GM18907 (cell line): Measurements from ENCODE around the gene KRTAP10-9.
"Not testable (repeated sequence)": the region's sequence is repeated elsewhere in the genome, so short reads cannot be mapped to it uniquely, and the experiment has no call there.

ENCODE experiments used
- ATAC-seq: cut with Tn5 transposase; IDR thresholded peaks from one replicate; pipeline ENCODE4 v1.9.1; 2021; ENCODE audit warnings: mild to moderate bottlenecking, moderate library complexity; ENCODE audit not compliant: unreplicated experiment

Gene KRTAP10-9

DNA sequence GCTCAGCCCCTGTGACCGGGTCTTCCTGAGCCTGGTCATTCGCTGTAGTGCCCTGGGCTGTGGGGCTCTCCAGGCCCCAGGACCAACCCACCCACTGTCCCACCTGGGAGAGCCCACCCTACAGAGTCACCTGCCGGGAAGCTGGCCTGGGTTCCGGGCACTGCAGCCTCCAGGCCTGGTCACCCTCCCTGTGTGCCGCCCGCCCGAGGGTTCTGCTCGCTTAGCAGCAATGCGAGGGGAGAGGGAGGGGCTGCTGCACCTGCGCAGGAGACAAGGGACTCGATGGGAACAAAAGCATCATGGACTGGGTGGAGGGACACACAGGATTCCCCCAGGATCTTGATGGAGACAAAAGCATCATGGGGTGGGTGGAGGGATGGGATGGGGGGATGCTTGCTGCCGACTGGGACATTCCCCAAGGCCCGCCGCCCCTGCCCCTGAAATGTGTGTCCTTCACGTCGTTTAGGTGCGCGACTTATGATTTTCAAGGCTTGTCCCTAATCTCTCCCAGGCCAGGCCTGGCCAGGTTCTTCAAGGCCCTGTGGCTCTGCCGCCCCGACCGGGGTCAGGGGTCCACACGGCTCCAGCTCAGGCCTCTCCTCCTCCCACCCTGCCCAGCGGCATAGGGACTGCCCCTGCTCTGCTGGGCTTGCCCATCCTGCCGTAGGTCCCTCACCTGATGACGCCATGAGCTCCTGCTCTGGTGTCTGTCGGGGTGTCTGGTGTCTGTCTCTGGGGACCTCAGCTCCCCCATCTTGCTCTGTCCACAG is 13.3 kb upstream of the KRTAP10-9 start:
- no peak for ATAC-seq

DNA sequence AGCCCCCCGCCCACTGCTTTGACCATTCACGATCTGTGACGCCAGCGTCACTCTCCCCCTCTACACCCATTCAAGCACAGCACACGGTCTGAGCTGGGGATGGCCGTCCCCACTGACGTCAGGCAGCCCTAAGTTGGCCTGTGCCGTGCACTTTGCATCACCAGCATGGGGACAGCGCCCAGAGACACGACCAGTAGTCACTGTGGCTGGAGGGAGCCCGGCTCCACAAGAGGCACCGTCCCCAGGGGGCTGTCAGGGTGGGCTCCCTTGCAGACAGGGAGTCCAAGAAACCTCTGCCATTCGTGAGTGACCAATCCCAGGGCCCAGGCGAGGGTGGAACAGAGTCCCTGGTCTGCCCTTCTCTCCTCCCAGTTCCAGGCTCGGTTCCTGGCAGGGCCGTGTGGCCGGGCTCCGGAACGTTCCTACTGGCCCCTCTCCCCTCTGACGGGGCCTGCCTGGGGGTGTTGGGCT is 12.7 kb upstream of the KRTAP10-9 start:
- ATAC-seq, result no peak

DNA sequence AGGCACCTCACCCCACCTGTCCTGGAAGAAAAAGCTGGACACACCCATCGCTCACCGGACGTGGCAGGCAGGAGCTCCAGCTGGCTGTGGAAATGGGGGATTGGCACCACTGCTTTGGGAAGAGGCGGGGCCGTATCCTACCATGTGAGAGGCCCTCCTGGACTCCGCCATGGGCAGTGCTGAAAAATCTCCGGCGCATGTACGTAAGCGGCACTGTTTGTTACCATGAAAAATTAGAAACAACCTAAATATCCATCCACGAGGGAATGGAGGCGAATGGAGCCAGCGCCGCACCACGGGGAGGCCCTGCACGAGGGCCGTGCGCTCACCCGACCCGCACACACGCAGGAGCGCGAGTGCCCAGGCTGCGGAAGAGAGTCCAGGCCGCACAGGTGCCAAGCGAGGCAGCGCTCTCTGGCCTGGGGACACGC is 11.9 kb upstream of the KRTAP10-9 start:
- ATAC-seq, result no peak

DNA sequence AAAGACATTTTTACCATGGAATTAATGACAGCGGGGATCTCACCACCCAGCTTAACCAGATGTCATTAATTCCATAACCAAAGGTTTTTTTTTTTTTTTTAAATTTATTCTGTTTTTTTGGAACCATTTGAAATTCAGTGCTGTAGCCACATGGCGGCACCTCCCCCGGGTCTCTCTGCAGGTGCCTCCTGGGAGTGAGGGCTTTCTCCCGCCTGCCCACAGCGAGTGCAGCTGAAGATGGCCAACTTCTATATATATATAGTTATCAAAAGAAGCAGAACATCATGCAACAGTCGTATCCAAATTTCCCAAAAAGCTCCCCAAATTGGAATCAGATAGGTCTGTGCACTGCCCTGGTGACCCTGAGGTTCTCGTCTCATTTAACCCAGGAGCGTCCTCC is 11.4 kb upstream of the KRTAP10-9 start:
- ATAC-seq, result no peak

DNA sequence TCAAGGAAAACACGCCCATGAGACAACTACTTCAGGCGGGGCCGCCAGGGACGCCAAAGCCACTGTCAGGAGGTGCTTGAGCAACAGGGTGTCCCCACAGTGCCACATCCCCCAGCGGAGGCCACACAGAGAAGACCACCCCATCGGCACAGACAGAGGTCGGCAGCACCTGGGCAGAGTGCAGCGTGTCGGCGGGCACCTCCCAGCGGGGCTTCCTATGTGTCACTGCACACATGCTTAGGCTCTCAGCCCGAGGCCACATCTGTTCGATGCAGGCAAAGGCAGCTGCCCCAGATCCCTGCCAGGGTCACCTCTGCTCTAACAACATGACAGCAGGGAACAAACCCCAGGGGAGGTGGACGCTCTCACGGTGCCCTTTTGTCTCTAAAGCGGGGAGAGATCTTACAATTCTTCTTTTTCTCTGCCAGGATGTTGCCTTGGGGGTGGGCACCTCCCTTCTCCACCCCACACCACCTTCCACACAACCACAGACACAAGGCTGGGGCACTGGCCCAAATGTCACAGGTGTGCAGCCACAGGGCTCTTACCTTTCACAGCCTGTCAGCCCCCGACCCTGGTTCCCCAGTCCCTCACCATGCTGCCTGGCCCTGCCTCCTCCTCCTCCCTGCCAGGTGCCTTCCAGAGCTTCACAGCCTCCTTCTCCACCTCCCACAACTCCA is 10.8 kb upstream of the KRTAP10-9 start:
- ATAC-seq, result no peak

DNA sequence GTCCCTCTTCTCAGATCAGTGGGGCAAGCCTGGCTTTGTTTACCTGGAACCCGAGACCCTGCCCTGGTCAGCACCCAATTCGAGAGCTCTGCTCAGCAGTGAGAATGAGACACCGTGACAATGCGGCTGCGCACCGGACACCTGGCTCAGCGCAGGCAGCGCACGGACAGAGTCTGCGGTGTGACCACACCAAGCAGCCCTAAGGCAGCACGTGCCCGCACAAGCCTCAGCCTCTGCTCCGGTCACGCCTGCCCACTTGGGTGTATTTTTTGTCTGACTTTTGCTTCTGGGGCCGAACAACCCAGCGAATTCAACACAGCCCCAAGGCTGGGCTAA is 10.3 kb upstream of the KRTAP10-9 start:
- ATAC-seq, result no peak

DNA sequence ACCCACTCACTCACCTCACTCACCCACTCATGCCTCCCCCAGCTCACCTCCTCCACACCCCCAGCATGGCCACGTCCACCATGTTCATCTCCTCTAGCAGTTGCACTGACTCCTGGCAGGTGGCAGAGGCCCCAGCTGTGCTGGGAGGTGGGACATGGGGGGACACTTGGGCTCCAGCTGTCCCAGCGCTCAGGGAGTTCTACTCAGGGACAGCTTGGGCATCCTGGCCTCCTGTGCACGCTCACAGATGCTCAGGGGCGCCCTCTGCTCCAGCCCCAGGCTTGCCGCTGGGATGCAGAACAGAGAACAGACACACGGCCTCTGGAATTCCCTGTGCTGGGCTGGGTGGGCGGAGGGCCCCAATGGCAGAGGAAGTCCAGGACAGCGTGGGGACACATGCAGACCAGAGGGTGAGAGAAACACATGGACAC is 9.8 kb upstream of the KRTAP10-9 start:
- ATAC-seq, result no peak

DNA sequence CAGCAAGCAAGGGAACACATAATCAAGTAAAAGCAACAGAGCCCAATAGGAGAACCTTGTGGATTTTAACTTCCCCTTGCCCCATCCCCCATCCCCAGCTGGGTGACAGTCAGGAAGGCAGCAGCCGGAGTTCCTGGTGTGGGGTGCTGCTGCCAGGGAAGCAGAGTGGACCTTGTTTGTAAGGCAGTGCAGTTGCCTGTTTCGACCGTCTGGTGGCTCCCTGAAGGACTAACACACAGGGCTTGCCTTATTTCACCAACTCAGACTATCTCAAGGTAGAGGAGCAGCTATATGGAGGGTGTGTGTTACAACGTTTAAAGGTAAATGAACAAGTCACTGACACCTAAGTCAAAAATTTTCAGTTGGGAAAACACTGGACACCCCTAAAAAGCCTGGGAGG is 8.4 kb upstream of the KRTAP10-9 start:
- no peak for ATAC-seq

DNA sequence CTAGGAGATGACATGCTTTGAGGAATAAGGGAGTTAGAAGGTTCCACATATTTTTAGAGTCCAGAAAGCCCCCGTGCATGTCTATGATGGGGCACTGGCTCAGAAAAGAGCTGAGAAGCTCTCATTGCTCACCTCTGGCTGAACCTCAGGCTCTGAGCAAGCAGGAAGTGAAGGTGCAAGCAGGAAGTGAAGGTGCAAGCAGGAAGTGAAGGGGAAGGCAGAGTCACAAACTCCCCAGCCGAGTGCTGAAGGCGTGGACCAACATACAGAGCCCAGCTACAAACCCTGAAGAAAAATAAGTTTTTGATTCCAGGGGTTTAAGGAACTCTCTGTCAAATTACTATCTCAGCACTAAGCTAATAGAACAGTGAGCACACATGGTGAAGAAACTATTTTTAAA is 8.0 kb upstream of the KRTAP10-9 start:
- no peak for ATAC-seq

DNA sequence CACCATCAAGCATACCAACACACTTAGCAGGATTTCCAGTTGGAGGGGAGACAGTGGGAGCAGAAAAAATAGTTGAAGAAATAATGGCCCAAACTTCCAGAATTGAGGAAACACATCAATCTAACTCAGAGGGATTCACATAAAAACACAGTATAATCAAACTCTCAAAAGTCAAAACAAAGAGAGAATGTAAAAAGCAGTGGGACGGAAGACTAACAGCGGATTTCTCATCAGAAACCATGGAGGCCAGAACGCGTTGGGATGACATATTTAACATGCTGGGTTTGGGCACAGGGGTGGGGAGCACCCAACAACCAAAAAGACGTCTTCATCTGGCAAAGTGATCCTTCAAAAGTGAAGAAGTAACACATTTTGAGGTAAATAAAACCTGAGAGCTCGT is 7.0 kb upstream of the KRTAP10-9 start:
- ATAC-seq, result no peak

DNA sequence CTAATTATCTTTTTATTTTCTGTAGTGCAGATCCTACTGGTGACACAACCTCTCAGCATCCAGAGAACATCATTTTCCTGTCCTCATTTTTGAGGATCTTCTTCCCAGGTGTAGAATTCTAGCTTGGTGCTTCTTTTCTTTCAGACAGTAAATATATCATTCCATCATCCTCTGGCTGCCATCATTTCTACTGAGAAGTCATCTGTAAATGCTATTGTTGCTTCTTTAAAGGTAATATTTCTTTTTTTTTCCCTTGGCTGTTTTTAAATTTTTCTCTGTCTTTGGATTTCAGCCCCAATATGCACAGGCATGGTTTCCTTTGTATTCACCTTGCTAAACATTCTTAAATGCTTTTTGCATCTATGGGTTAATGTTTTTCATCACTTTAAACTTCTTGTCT is 3.3 kb upstream of the KRTAP10-9 start:
- ATAC-seq, result no peak

DNA sequence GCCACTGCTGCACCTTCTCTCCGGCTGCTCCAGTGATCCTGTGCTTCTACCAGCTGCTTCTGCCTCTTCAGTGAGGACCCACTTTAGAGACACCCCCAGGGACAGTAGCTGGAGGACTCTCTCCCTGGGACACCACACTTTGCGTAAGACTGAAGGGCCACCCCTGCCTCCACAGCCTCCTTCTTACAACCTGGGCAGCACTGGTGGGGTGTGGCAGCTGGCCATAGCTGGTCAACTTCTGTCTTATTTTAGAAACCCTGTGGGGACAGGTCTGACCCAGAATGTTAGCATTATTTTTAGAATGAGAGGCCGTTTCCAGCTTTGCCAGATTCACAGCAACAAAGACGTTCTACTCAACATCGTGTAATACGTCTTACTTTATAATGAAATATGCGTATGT is 1.1 kb upstream of the KRTAP10-9 start:
- no peak for ATAC-seq

DNA sequence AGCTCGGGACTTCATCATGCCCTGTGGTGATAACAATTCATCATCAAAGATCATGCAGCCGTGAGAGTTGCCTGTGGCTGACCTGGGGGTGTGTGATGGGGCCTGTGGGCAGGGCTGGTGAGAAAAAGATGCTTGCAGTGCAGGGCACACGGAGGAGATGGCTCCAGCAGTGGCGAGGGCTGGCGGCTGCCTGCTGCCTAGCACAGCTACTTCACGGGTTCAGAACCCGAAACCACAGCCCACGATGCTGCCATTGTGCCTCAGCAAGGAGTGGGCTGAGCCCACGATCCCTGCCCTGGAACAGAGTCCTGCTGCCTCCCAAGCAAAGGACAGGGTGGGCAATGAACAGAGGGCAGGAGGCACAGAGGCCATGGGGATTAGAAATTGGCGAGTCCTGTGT is 631 bp upstream of the KRTAP10-9 start:
- ATAC-seq, result no peak

DNA sequence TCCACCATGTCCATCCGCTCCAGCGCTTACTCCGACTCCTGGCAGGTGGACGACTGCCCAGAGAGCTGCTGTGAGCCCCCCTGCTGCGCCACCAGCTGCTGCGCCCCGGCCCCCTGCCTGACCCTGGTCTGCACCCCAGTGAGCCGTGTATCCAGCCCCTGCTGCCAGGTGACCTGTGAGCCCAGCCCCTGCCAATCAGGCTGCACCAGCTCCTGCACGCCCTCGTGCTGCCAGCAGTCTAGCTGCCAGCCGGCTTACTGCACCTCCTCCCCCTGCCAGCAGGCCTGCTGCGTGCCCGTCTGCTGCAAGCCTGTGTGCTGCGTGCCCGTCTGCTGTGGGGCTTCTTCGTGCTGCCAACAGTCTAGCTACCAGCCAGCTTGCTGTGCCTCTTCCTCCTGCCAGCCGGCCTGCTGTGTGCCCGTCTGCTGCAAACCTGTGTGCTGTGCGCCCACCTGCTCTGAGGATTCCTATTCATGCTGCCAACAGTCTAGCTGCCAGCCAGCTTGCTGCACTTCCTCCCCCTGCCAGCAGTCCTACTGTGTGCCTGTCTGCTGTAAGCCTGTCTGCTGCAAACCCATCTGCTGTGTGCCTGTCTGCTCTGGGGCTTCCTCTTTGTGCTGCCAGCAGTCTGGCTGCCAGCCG is 409 bp downstream of the KRTAP10-9 start:
- not testable (repeated sequence) for ATAC-seq

DNA sequence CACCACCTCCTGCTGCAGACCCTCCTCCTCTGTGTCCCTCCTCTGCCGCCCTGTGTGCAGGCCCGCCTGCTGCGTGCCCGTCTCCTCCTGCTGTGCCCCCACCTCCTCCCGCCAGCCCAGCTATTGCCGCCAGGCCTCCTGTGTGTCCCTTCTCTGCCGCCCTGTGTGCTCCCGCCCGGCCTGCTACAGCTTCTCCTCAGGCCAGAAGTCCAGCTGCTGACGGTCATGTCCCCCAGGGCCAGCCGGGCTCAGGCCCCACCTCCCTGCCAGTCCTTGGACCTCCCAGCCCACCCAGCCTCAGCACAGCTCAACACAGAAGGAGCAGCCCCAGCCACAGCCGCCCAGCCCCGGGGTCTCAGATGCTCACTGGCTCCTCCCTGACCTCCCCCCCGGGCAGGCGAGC is 939 bp downstream of the KRTAP10-9 start:
- ATAC-seq, result not testable (repeated sequence)

DNA sequence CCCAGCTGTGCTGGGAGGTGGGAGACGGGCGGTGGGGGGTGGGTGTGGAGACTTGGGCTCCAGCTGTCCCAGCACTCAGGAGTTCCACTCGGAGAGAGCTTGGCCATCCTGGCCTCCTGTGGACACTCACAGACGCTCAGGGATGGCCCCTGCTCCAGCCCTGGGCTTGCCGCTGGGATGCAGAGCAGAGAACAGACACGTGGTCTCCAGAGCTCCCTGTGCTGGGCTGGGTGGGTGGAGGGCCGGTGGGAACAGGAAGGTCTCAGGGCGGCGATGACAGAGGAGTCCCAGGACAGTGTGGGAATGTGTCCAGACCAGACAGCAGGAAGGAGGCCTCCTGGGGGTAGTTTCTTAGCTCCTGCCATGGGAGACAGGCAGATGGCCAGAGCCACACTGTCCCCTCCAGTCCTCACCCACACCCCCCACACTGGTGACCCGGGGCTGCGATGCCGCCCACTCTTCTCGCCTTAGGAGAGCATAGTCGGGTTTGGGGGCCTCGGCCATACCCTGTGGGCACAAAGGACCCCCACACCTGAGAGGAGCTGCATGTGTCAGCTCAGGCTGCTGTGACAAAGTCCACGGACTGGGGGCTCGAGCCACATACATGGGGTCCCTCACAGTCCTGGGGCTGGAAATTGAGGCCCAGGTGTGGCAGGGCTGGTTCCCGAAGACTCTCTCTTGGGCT is 2.0 kb downstream of the KRTAP10-9 start:
- no peak for ATAC-seq

DNA sequence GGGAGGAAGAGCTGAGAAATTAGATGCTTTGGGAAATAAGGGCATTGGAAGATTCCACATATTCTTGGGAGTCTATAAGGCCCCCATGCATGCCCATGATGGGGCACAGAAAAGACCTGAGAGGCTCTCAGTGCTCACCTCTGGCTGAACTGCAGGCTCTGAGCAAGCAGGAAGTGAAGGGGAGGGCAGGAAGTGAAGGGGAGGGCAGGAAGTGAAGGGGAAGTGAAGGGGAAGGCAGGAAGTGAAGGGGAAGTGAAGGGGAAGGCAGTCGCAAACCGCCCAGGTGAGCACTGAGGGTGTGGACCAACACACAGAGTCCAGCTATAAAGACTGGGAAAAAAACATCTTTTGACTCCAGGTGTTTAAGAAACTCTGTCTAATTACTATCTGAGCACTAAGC is 3.5 kb downstream of the KRTAP10-9 start:
- no peak for ATAC-seq

DNA sequence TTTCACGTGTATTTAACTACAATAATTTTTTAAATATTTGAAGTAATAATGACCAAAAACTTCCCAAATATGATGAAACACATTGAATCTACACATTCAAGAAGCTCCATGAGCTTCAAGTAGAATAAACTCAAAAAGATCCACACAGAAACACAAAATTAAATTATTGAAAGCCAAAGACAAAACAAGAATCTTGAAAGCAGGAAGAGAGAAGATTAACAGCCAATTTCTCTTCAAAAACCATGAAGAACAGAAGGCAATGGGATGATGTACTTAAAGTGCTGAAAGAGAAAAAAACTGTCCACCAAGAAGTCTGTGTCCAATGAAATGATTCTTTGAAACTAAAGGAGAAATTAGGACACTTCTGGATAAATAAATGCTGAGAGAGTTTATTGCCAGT is 5.2 kb downstream of the KRTAP10-9 start:
- no peak for ATAC-seq

DNA sequence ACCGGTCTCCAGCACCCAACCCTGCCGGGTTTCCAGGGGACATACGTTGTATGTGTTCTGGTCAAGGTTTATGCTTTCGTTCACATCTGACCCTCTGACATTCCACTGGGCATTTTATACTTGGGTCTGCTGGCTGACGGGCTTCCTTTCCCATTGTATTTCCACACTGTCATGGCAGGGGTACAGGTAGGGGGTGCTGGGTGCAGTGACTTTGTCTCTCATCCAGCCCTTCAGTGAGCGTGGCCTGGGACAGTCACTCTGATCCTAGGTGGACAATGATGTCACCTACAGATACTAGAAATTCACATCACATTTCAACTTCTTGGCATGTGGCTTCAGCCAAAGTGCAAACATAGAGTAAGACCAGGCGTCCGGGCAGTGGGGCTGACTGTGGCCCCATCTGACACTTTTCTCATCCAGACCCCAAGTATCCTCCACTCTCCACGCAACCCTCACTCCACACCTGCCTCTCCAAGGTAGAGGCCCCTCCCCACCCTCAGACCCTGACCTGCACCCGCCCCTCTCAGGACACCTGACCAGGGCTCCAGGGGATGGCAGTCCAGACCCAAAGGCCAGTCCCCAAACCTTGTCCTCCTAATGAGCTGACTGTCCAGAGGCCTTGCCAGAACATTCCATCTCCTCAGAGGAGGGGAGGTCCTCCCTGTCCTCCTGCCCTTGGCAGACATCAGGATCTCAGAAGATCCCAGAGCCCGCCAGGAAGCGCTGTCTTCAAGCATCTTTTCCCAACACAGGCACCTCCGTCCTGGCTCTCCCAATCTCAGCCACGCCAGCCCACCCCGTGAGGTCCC is 9.5 kb downstream of the KRTAP10-9 start:
- no peak for ATAC-seq

DNA sequence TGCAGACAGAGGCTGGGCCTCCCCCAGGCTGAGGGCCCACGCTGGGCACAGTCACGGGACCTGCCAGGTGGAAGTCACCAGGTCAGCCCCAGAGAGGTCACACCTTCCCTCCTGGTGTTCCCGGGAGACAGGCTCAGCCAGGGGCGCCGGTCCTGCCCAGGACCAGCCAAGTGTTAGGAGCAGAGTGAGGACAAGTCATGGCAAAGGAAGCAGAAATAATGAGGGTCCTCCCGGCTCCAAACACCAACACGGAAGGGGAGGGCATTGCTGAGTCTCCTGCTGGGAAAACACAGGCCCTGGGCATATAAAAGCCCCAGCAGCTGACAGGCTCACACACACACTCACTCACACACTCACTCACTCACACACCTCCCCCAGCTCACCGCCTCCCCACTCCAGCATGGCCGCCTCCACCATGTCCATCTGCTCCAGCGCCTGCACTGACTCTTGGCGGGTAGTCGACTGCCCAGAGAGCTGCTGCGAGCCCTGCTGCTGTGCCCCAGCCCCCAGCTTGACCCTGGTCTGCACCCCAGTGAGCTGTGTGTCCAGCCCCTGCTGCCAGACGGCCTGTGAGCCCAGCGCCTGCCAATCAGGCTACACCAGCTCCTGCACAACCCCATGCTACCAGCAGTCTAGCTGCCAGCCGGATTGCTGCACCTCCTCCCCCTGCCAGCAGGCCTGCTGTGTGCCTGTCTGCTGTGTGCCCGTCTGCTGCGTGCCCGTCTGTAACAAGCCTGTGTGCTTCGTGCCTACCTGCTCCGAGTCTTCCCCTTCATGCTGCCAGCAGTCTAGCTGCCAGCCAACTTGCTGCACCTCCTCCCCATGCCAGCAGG is 10.3 kb downstream of the KRTAP10-9 start, which contains the start of gene KRTAP10-10:
TSS of gene KRTAP10-10 (plus strand) at position 339 of the 833 bp plus-strand sequence. CDS start at position 401, 62 bp downstream.
- no peak for ATAC-seq
